Uterus (tissue), 2 donors: ENCODE measurements around the gene SKAP1.

Experiments
- POLR2A ChIP-seq, 2 donors: fragments of 450-650 bp; IDR thresholded peaks; one replicate each; pipeline ENCODE4 v1.6.1; 2016; ENCODE audit warnings: antibody characterized with exemption in 2 of 2, mild to moderate bottlenecking in 1 of 2, moderate library complexity in 1 of 2
- TF ChIP-seq, protein P1 (sequence below), 4 experiments: fragments of 200-600 bp in 2 of 4; fragments of 450-650 bp in 2 of 4; sonication (generic) in 2 of 4; IDR thresholded peaks; one replicate each; pipeline ENCODE4 v1.5.1; 2016 to 2019; ENCODE audit warnings: antibody characterized with exemption in 4 of 4, mild to moderate bottlenecking in 2 of 4, moderate library complexity in 1 of 4

DNA sequence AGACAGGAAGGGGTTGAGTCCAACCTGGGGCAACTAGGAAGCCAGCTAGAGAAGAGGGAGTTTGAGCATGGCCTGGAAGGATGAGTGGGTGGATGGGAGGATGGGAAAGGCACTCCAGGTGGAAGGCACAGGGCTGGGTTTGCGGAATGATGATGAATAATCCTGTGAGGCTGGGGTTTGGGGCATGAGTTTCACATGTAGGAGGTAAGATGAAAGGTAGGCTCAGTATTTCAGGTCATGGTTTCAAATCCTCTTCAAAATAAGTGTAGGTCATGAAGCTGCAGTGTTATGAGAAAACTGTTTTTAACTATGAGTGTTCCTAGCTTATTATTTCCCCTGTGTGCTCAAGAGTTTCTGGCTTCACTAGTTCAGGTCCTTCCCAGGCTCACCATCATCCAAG, 130.3 kb downstream of the SKAP1 start:
- TF ChIP-seq POLR2A (IDR thresholded peaks at IDR 0.05) = no peak
- TF ChIP-seq, protein P1, sequence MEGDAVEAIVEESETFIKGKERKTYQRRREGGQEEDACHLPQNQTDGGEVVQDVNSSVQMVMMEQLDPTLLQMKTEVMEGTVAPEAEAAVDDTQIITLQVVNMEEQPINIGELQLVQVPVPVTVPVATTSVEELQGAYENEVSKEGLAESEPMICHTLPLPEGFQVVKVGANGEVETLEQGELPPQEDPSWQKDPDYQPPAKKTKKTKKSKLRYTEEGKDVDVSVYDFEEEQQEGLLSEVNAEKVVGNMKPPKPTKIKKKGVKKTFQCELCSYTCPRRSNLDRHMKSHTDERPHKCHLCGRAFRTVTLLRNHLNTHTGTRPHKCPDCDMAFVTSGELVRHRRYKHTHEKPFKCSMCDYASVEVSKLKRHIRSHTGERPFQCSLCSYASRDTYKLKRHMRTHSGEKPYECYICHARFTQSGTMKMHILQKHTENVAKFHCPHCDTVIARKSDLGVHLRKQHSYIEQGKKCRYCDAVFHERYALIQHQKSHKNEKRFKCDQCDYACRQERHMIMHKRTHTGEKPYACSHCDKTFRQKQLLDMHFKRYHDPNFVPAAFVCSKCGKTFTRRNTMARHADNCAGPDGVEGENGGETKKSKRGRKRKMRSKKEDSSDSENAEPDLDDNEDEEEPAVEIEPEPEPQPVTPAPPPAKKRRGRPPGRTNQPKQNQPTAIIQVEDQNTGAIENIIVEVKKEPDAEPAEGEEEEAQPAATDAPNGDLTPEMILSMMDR (IDR thresholded peaks at IDR 0.05) = no peak
